RWPE1 (cell line): Measurements from ENCODE around the gene CYGB.
A peak's percentile ranks its signal among the peaks of the same experiment; 100 is the strongest.
"Not testable (repeated sequence)": the region's sequence is repeated elsewhere in the genome, so short reads cannot be mapped to it uniquely, and the experiment has no call there.

Experiments used
- CTCF ChIA-PET: fragments of 350-600 bp; sonication (Branson Sonifier 250); formaldehyde crosslinking; extraction: SDS; loops from one replicate; lab custom pipeline; 2021; lab: Yijun Ruan, JAX
- POLR2A ChIA-PET: fragments of 400-600 bp; formaldehyde crosslinking; extraction: SDS; loops from one replicate; lab custom pipeline; 2020; ENCODE audit warnings: antibody characterized with exemption; ENCODE audit not compliant: low non-redundant PET; lab: Yijun Ruan, JAX
- DNase-seq: peaks from one replicate; pipeline ENCODE4 v3.0.0; 2012; ENCODE audit warnings: low spot score
- H3K27ac ChIP-seq: fragments of 450-650 bp; 2 replicates; pipeline ENCODE4 v1.5.1; 2017
- TF ChIP-seq, protein P1 (sequence below): fragments of 450-650 bp; conservative IDR thresholded peaks from 2 replicates; pipeline ENCODE4 v1.5.1; 2017; ENCODE audit warnings: low read depth, mild to moderate bottlenecking

CYGB gene

DNA sequence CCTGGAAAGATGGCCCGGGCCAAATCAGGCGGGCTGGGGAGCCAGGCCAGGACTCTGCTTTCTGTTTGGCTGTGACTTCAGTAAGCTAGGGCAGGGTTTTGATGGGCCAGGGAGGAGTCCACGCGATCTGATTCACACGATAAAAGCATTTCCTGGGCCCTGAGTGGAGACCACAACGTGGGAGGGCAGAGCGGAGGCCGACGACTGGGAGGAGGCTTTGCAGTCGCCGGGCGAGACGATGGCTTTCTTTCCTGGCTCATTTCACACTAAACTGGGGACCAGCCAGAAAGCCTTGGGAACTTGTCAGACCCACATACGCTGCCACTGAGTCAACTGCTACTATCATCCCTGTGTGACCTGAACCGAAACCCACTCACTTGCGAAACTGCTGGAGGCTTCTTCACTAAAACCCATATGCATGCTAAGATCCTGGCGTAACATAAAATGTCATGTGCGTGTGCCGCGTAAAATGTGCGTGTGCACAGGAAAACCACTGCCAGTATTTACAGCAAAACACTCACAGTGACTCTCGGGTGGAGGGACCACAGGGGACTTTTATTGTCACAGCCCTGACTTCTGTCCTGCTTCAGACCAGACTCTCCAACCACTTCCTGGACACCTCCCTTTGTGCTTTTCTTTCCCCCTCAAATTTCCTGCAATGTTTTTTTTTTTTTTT is 22.1 kb downstream of the CYGB start:
- DNase-seq = no peak
- peak overlapping the region; percentile 15; the same call in 1 of the 2 replicates for H3K27ac ChIP-seq
- TF ChIP-seq, protein P1, sequence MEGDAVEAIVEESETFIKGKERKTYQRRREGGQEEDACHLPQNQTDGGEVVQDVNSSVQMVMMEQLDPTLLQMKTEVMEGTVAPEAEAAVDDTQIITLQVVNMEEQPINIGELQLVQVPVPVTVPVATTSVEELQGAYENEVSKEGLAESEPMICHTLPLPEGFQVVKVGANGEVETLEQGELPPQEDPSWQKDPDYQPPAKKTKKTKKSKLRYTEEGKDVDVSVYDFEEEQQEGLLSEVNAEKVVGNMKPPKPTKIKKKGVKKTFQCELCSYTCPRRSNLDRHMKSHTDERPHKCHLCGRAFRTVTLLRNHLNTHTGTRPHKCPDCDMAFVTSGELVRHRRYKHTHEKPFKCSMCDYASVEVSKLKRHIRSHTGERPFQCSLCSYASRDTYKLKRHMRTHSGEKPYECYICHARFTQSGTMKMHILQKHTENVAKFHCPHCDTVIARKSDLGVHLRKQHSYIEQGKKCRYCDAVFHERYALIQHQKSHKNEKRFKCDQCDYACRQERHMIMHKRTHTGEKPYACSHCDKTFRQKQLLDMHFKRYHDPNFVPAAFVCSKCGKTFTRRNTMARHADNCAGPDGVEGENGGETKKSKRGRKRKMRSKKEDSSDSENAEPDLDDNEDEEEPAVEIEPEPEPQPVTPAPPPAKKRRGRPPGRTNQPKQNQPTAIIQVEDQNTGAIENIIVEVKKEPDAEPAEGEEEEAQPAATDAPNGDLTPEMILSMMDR = no peak
- POLR2A ChIA-PET = no interaction called here
- CTCF ChIA-PET = no interaction called here

DNA sequence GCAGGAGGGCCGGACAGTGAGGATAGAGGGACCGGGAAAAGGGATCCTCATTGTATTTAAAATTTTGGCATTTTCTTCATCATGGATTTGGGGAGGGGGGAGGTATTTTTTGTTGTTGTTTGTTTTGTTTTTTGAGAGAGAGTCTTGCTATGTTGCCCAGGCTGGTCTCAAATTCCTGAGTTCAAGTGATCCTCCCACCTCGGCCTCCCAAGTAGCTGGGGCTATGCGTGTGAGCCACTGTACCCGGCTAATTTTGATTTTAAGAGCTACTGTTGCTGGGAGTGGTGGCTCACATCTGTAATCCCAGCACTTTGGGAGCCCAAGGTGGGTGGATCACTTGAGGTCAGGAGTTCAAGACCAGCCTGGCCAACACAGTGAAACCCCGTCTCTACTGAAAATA is 23.2 kb downstream of the CYGB start:
- POLR2A ChIA-PET, H3K27ac ChIP-seq, DNase-seq: not testable (repeated sequence)
- CTCF ChIA-PET = interaction anchor here (1.2 kb wide), 1 partner anchor 72 kb away, joined by 4 read pairs; the partner anchor contains the start of gene ST6GALNAC2

DNA sequence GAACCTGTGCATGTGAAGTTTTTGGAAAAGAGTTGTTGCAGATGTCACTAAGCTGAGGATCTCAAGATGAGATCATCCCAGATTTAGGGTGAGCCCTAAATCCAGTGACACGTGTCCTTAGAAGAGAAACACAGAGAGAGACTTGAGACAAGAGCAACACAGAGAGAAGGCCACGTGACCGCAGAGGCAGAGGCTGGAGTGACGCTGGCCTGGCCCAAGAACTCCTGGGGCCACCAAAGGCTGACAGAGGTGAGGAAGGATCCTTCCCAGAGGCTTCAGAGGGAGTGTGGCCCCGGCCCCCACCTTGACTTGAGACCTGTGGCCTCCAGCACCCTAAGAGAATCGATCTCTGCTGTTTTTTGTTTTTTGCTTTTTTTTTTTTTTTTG is 24.2 kb downstream of the CYGB start:
- TF ChIP-seq, protein P1 = no peak
- POLR2A ChIA-PET = no interaction called here
- CTCF ChIA-PET = interaction anchor here (0.7 to 1.2 kb wide), 2 partner anchors 55 to 121 kb away, joined by 3 read pairs; no protein-coding TSS in a partner anchor
- no peak overlapping the region for H3K27ac ChIP-seq
- no peak for DNase-seq

DNA sequence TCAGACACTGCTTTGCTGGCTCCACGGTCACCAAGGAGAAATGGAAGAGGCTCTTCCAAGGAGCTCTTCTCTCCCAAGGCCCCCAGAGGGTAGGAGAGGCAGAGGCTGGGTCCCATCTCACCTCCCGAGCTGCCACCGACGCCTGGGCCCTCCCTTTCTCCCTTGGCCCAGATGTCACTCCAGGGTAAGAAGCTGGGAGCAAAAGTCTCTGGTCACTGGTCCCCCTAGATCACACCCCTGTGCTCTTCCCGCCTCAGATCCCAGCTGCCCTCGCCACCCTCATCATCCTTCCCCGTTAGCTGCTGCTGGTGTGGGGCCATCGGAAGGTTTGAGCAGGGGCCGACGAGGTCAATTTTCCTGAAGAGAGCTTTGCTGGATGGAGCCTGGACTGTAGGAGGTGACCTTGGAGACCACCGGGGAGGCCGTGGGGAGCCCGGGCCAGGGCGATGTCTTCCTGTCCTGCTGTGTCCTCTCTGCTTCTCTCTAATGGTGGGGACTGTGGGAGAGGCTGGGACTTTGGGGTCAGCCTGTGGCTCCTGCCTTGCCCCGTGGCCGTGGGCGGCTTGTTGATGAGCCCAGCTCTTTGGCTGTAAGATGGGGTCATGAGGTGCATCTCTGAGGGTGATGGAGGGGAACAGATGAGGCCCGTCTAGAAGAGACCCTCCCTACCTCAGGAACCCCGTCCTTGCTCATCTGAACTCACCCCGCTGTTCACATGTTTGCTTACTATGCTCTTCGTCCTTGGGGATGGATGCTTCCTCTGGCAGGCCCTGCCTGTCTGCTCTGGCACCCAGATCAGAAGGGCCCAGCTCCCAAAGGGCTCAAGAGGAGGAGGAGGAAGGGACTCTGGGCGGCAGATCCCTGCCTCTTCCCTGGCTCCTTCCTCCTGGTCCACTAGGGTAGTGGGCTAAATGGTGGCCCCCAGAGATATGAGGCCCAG is 24.9 kb downstream of the CYGB start:
- CTCF ChIA-PET = interaction anchor here (0.6 to 1.2 kb wide), 3 partner anchors 10 to 54 kb away, joined by 3 read pairs; no protein-coding TSS in a partner anchor
- no peak overlapping the region for H3K27ac ChIP-seq
- TF ChIP-seq, protein P1 = no peak
- POLR2A ChIA-PET = no interaction called here
- DNase-seq = no peak

DNA sequence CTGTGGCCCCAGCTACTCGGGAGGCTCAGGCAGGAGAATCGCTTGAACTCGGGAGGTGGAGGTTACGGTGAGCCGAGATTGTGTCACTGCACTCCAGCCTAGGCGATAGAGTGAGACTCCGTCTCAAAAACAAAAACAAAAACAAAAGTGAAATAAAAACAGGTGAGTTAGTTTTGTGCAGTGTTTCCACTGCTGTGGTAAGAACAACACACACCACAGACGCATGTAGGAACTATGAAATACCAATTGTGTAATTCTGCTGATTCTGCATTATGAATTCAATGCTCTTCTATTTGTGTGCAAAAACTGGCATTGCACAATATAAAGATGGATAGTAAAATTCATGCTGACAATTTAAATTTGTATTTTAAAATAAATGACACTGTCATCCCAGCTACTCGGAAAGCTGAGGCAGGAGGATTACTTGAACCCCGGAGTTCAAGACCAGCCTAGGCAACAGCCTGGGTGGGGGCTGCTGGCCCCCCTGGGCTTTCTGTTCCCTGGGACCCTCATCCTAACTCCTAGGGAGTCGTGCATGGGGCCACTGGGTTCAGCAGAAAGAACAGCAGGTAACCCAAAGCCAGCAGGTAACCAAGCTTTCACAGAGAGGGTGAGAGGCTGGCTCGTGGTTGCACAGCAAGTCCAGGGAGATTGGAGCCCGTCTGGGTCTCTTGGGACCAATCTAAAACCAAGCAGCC is 25.7 kb downstream of the CYGB start:
- POLR2A ChIA-PET = no interaction called here
- CTCF ChIA-PET = interaction anchor here (0.8 to 2.6 kb wide), 2 partner anchors 11 kb away, joined by 3 to 10 read pairs; no protein-coding TSS in a partner anchor
- no peak overlapping the region for H3K27ac ChIP-seq
- DNase-seq = no peak
- TF ChIP-seq, protein P1 = no peak

DNA sequence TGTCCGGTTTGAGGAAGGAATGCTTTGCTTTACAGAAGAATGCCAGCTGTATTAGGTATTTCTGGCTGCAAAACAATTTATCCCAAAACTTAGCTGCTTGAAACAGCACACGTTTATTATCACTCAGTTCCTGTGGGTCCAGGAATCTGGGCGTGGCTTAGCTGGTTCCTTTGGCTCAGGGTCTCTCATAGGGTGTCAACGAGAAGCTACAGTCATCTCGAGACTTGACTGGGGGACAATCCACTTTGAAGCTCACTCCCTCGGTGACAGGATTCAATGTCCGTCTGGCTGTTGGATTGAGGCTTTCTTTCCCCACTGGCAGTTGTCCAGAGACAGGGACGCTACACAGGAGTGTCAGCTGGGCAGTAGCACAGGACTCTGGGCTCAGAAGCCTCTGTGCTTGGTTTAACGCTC is 26.7 kb downstream of the CYGB start:
- no peak for DNase-seq
- H3K27ac ChIP-seq = no peak overlapping the region
- TF ChIP-seq, protein P1 = no peak
- POLR2A ChIA-PET = interaction anchor here (0.5 kb wide), 1 partner anchor 52 kb away, joined by 6 read pairs; no protein-coding TSS in a partner anchor
- CTCF ChIA-PET = interaction anchor here (0.7 to 2.6 kb wide), 2 partner anchors 12 to 198 kb away, joined by 3 to 10 read pairs; no protein-coding TSS in a partner anchor

DNA sequence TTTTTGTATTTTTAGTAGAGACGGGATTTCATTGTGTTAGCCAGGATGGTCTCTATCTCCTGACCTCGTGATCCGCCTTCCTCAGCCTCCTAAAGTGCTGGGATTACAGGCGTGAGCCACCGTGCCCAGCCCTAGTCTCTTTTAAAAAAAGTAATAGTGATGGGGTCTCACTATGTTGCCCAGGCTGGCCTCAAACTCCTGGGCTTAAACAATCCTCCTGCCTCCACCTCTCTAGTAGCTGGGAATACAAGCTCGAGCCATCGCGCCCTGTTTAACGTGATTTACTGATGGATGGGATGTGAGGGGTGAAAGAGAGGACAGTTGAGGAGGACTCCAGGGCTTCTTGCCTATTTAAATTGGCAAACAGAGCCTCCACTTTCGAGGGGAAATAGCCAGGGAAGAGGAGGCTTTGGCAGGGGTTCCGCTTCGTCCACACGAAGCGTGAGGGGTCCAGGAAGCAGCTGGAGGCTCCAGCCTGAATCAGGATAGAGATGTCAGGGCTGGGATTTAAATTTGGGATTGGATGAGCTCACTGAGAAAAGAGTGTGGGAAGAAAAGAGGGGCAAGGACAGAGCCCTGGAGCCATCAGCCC is 28.9 kb downstream of the CYGB start:
- POLR2A ChIA-PET, DNase-seq, H3K27ac ChIP-seq: not testable (repeated sequence)
- CTCF ChIA-PET = interaction anchor here (0.9 to 3.8 kb wide), 4 partner anchors 14 to 50 kb away, joined by 3 to 28 read pairs (median 8); partner anchors contain the start of gene AANAT
